DND-41 (cell line): ENCODE measurements around the gene KCNC4.

Experiments
- ATAC-seq: fragments of 200-7000 bp; cut with Tn5 transposase; 3 replicates; pipeline ENCODE4 v1.9.1; 2021; ENCODE audit warnings: low read depth; ENCODE audit not compliant: insufficient read depth
- DNase-seq: peaks from one replicate; pipeline ENCODE4 v3.0.0-alpha.2; 2020
- H2AFZ ChIP-seq: 2 replicates; pipeline ENCODE4 v1.6.0; 2012; ENCODE audit warnings: low read depth, low read length
- H3K27ac ChIP-seq: 2 replicates; pipeline ENCODE4 v1.5.1; 2012; ENCODE audit warnings: low read length, inconsistent platforms
- H3K27me3 ChIP-seq: fragments of 200-600 bp; sonication (generic); 2 replicates; pipeline ENCODE4 v1.6.0; 2012; ENCODE audit warnings: low read length, mild to moderate bottlenecking, inconsistent platforms; ENCODE audit not compliant: insufficient read depth, poor library complexity
- H3K36me3 ChIP-seq: 2 replicates; pipeline ENCODE4 v1.5.1; 2012; ENCODE audit warnings: low read length, inconsistent platforms; ENCODE audit not compliant: insufficient read depth
- H3K4me1 ChIP-seq: 2 replicates; pipeline ENCODE4 v1.5.1; 2012; ENCODE audit warnings: mild to moderate bottlenecking, low read length; ENCODE audit not compliant: insufficient read depth
- H3K4me2 ChIP-seq: 2 replicates; pipeline ENCODE4 v1.6.0; 2012; ENCODE audit warnings: mild to moderate bottlenecking, moderate library complexity, low read length, inconsistent platforms; ENCODE audit not compliant: insufficient read depth
- H3K4me3 ChIP-seq, 2 experiments: fragments of 200-600 bp in 1 of 2; shearing (Covaris generic) in 1 of 2; 2 replicates each; pipeline ENCODE4 v1.5.1; 2012 to 2016; ENCODE audit warnings: inconsistent platforms in 2 of 2, low read length in 2 of 2, mild to moderate bottlenecking in 2 of 2, low read depth in 1 of 2, moderate library complexity in 1 of 2
- H3K79me2 ChIP-seq: 2 replicates; pipeline ENCODE4 v1.6.0; 2012; ENCODE audit warnings: low read length, inconsistent platforms; ENCODE audit not compliant: insufficient read depth
- H3K9ac ChIP-seq: 2 replicates; pipeline ENCODE4 v1.6.0; 2012; ENCODE audit warnings: low read depth, mild to moderate bottlenecking, inconsistent platforms, low read length, moderate library complexity
- H3K9me3 ChIP-seq: 2 replicates; pipeline ENCODE4 v1.5.1; 2012; ENCODE audit warnings: low read length, moderate library complexity, mild to moderate bottlenecking, inconsistent platforms; ENCODE audit not compliant: insufficient read depth, severe bottlenecking
- H4K20me1 ChIP-seq: 2 replicates; pipeline ENCODE4 v1.6.0; 2012; ENCODE audit warnings: low read length; ENCODE audit not compliant: insufficient read depth
- EZH2 ChIP-seq: IDR thresholded peaks from 3 replicates; pipeline ENCODE4 v1.6.1; 2012; ENCODE audit warnings: borderline replicate concordance, low read depth, mild to moderate bottlenecking, moderate library complexity, low read length, inconsistent platforms; ENCODE audit not compliant: severe bottlenecking
- TF ChIP-seq, protein P1 (sequence below): IDR thresholded peaks from 2 replicates; pipeline ENCODE4 v1.5.1; 2012; ENCODE audit warnings: borderline replicate concordance, low read length, moderate library complexity, mild to moderate bottlenecking; ENCODE audit not compliant: poor library complexity, severe bottlenecking; ENCODE audit errors: extremely low read depth

Gene KCNC4

DNA sequence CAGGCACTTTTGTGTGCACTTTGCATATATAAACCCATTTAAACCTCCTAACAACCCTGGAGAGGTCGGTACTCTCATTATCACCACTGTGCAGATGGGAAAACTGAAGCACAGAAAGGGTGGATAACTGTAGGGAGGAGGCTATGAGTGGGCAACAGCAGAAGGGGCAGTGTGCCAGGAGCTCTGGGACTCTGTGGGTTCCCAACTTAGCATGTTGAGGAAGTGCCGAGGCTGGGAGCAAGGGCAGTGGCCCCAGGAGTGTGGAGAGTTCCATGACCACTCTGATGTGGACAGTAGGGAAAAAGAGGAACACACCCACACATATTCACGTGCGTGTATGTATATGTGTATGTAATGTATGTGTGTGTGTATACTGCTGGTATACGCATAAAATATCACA lies 25.7 kb upstream of the KCNC4 start:
- H3K4me1 ChIP-seq = no peaks in the 10 kb centered on the region
- no peaks in the 10 kb centered on the region for H3K36me3 ChIP-seq
- no peak overlapping the region for H3K27ac ChIP-seq
- DNase-seq (no peak), ATAC-seq (no peak)
- 0 out of 2 replicates have a peak, but pooled peaks cover 2% of the 10 kb centered on the region for H4K20me1 ChIP-seq
- no peak overlapping the region for H2AFZ ChIP-seq
- peaks cover 44% of the 10 kb centered on the region for H3K27me3 ChIP-seq
- no peaks in the 10 kb centered on the region for H3K79me2 ChIP-seq
- no peaks in the 10 kb centered on the region for H3K9me3 ChIP-seq
- no peak overlapping the region for H3K4me3 ChIP-seq
- no peak overlapping the region for H3K4me2 ChIP-seq
- TF ChIP-seq, protein P1, sequence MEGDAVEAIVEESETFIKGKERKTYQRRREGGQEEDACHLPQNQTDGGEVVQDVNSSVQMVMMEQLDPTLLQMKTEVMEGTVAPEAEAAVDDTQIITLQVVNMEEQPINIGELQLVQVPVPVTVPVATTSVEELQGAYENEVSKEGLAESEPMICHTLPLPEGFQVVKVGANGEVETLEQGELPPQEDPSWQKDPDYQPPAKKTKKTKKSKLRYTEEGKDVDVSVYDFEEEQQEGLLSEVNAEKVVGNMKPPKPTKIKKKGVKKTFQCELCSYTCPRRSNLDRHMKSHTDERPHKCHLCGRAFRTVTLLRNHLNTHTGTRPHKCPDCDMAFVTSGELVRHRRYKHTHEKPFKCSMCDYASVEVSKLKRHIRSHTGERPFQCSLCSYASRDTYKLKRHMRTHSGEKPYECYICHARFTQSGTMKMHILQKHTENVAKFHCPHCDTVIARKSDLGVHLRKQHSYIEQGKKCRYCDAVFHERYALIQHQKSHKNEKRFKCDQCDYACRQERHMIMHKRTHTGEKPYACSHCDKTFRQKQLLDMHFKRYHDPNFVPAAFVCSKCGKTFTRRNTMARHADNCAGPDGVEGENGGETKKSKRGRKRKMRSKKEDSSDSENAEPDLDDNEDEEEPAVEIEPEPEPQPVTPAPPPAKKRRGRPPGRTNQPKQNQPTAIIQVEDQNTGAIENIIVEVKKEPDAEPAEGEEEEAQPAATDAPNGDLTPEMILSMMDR = no peak
- no peak for TF ChIP-seq EZH2
- no peak overlapping the region for H3K9ac ChIP-seq

DNA sequence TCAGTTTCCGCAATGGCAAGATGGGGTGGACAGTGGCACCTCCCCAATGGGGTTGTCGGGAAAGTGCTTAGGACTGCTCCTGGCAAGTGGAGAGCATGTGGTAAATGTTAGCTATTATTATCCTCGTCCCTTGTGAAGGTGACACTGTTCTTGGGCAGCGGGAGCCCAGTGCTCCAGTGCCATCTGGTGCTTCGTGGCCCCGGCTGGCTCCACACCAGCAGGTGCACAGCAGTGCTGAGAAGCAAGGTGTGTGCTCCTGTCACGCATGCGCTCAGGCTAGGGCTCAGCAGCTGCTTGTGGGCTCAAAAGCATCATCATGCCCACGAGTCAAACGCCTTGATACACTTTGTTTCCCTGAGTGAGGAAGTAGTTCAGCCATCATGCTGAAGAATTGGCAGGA lies 24.9 kb upstream of the KCNC4 start:
- 0 out of 2 replicates have a peak, but pooled peaks cover 2% of the 10 kb centered on the region for H4K20me1 ChIP-seq
- no peak overlapping the region for H2AFZ ChIP-seq
- H3K27me3 ChIP-seq = peaks cover 44% of the 10 kb centered on the region
- H3K27ac ChIP-seq = no peak overlapping the region
- no peaks in the 10 kb centered on the region for H3K9me3 ChIP-seq
- ATAC-seq (no peak), DNase-seq (no peak)
- no peaks in the 10 kb centered on the region for H3K36me3 ChIP-seq
- no peak overlapping the region for H3K4me2 ChIP-seq
- no peaks in the 10 kb centered on the region for H3K4me1 ChIP-seq
- no peak overlapping the region for H3K9ac ChIP-seq
- no peak overlapping the region for H3K4me3 ChIP-seq
- H3K79me2 ChIP-seq = no peaks in the 10 kb centered on the region
- TF ChIP-seq, protein P1 = no peak
- no peak for TF ChIP-seq EZH2

DNA sequence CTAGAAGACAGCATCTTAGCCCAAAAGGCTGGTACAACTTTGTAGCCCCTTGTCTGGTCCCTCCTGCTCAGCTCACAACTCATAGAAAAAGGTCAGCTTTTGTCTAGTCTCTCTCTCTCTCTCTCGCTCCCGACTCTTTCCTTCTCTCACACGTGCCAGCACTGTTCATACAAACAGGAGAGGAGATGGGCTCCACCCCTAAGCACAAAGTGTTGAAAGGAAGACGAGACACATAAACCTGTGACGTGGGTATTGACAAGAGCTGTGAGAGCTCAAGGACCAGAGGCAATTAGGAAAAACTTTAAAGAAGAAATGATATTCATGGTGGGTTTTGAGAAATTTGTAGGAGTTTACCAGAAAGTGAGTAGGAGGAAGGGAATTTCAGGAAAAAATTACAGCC lies 23.6 kb upstream of the KCNC4 start:
- DNase-seq = no peak
- no peaks in the 10 kb centered on the region for H3K9me3 ChIP-seq
- H3K9ac ChIP-seq = no peak overlapping the region
- no peak overlapping the region for H3K27ac ChIP-seq
- no peaks in the 10 kb centered on the region for H3K79me2 ChIP-seq
- H3K4me2 ChIP-seq = no peak overlapping the region
- H4K20me1 ChIP-seq = 0 out of 2 replicates have a peak, but pooled peaks cover 2% of the 10 kb centered on the region
- no peaks in the 10 kb centered on the region for H3K4me1 ChIP-seq
- no peak overlapping the region for H3K4me3 ChIP-seq
- TF ChIP-seq, protein P1 = no peak
- H2AFZ ChIP-seq = no peak overlapping the region
- no peaks in the 10 kb centered on the region for H3K36me3 ChIP-seq
- ATAC-seq = no peak
- peaks cover 44% of the 10 kb centered on the region for H3K27me3 ChIP-seq
